KBM-7 (cell line): Measurements from ENCODE around the gene ACOT2.

Experiments used
- DNase-seq: peaks from one replicate; pipeline ENCODE4 v3.0.0-alpha.2; 2015
- in situ Hi-C: fragments of 300-500 bp; cut with MboI; formaldehyde crosslinking; loops from 2 replicates; pipeline ENCODE4 v1.14.3; 2020; ENCODE audit warnings: low sequenced_read_pairs, low pct_unique_long_range_greater_than_20kb, mixed read lengths

ACOT2 gene

GRCh38 chr14:73607241-73607640 is 38.2 kb downstream of the ACOT2 start:
- DNase-seq = no peak
- in situ Hi-C loops = no loop called here

DNA sequence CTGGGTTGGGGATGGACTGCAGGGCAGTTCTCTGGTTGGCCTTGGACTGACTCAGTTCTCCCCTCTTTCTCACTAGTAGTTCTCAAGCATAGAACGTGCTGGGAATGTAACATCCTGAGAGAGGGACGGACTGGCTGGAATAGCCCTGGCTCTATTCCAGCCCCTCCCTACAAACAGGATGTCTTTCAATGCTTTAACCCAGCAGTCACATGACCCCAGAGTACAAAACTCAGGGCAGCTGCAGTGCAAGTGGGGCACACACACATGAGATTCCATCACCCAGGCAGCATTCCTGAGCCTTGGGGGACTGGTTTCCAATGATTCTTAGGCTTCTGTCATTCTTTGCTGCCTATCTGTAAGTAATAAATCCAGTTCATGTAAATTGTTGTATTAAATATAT is 41.7 kb downstream of the ACOT2 start:
- no peak for DNase-seq

DNA sequence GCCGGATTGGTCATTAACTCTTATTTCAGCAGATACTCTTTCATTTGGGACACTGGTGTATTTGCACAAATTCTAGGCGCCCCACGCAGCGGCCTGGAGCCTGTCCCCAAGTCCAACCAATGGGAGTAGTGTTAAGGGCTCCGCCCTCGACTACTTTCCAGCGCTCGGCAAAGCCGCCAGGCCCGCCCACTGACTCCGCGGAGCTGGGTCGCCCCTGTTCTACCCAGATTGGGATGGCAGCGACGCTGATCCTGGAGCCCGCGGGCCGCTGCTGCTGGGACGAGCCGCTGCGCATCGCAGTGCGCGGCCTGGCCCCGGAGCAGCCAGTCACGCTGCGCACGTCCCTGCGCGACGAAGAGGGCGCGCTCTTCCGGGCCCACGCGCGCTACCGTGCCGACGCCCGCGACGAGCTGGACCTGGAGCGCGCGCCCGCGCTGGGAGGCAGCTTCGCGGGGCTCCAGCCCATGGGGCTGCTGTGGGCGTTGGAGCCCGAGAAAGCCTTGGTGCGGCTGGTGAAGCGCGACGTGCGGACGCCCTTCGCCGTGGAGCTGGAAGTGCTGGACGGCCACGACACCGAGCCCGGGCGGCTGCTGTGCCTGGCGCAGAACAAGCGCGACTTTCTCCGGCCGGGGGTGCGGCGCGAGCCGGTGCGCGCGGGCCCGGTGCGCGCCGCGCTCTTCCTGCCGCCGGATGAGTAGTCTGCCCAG is 43.5 kb downstream of the ACOT2 start, which contains the start of gene ACOT6:
Gene ACOT6 (plus strand): TSS at position 179 of the 707 bp plus-strand sequence. CDS start 55 bp downstream, at position 234.
- DNase-seq = peak; percentile 80
- in situ Hi-C loops = no loop called here

More for the DNA sequence above, 41.7 kb downstream of the ACOT2 start:
- in situ Hi-C loops = no loop called here

DNA sequence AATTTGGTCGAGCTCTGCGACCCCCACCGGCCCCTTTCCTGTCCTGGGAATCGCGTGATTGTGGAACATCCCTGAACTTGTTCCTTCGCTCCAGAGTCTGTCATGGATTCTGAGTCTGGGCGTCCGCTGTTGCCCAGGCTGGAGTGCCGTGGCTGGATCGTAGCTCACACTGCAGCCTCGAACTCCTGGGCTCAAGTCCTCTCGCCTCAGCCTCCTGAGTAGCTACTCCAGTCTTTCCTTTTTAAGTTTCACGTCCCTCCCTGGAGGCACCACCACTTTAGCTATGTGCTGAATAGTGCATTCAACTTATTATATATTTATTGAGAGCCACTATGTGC is 44.0 kb downstream of the ACOT2 start:
- in situ Hi-C loops = no loop called here
- no peak for DNase-seq

DNA sequence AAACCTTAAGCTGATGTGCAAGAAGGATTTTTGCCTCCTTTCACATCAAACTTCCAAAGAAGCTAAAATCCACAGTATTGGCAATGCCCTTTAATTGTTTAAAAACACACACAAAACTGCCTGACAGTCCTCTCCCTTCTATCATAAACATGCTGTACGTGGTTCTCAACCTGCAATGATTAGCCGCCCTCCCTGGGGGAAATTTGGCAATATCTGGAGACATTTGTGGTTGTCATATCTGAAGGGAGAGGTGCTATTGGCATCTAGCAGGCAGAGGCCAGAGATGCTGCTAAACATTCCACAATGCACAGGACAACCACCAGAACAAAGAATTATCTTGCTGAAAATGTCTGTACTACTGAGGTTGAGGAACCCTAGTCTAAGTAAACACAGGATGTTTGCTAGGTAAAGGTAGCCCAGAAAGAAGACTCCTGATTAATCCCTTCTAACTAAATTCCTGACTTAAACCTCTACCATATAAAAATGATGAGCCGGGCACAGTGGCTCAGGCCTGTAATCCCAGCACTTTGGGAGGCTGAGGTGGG is 44.5 kb downstream of the ACOT2 start:
- DNase-seq = no peak
- in situ Hi-C loops = no loop called here

DNA sequence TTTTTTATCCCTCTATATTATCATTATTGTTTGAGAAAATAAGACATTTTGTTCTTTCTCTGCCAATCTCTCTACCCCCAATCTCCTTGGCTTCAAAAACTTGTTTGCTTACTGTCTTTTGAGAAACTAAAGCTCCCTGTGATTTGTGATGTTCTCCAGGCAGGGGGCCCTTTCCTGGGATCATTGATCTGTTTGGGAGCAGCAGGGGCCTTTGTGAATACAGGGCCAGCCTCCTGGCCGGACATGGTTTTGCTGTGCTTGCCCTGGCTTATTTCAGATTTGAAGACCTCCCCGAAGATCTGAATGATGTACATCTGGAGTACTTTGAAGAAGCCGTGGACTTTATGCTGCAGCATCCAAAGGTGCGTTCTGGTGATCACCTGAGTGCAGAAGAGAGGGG is 47.8 kb downstream of the ACOT2 start:
- in situ Hi-C loops = no loop called here
- DNase-seq = no peak

GRCh38 chr14:73619524-73619923 is 50.5 kb downstream of the ACOT2 start:
- in situ Hi-C loops = no loop called here
- DNase-seq = no peak

- no peak for DNase-seq
- in situ Hi-C loops = no loop called here
Observed at GRCh38 chr14:73620268-73620667, 51.3 kb downstream of the ACOT2 start.

DNA sequence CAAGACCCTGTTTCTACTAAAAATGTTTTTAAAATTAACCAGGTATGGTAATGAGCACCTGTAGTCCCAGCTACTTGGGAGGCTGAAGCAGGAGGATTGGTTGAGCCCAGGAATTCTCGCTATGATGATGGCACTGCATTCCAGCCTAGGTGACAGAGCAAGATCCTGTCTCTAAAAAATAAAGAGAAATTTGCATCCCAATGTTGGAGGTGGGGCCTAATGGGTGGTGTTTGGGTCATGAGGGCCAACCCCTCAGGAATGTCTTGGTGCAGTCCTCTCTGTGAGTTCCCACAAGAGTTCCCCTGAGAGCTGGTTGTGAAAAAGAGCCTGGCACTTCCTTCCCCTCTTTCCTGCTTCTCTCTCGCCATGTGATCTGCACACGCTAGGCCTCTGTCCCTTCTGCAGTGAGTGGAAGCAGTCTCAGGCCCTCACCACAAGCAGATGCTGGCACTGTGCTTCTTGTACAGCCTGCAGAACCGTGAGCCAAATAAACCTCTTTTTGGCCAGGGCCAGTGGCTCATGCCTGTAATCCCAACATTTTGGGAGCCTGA is 54.6 kb downstream of the ACOT2 start:
- DNase-seq = no peak
- in situ Hi-C loops = no loop called here
